ENCODE measurements around the gene SLC2A11. TPM values are rescaled to one million over a fixed set of nuclear protein-coding genes. Genes with fewer than 3 reads are reported as not detected.
A peak's percentile ranks its signal among the peaks of the same experiment; 100 is the strongest.
"Not testable (repeated sequence)": the region's sequence is repeated elsewhere in the genome, so short reads cannot be mapped to it uniquely, and the experiment has no call there.

The SLC2A11 gene
- total RNA-seq, 1 experiment from 2014 or later: 4.9 TPM

DNA sequence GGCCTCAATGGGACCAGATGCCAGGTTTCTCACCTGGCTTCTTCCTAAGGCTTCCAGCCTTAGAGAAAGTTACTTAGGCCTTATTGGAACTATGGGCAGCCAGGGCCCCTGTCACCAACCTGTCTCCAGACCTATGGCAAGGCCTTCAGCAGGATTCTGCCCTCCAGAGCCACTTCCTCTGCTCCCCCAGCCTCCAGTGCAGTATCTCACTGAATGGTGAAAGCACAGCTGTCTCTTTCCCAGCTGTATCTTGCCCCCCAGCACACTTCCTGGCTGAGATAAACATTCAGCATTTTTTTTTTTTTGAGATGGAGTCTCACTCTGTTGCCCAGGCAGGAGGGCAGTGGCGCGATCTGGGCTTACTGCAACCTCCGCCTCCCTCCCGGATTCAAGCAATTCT is 1.5 kb downstream of the SLC2A11 start:
- Histone ChIP-seq H3K27ac (ENCODE audit: low read depth, low read length, poor library complexity, severe bottlenecking) (no peak overlapping the region), H3K27me3 (replicated peaks; ENCODE audit: insufficient read depth, low read depth, low read length, poor library complexity) (no peaks in the 10 kb centered on the region), H3K4me1 (ENCODE audit: insufficient read depth, low read length, poor library complexity, severe bottlenecking) (peaks cover 7% of the 10 kb centered on the region), H3K36me3 (ENCODE audit: insufficient read depth, low read length, poor library complexity, severe bottlenecking) (no peaks in the 10 kb centered on the region), H3K9me3 (ENCODE audit: low read depth, low read length, poor library complexity, severe bottlenecking) (no peaks in the 10 kb centered on the region), H3K4me3 (ENCODE audit: low read depth, low read length, poor library complexity, severe bottlenecking) (no peak overlapping the region)
- CTCF ChIA-PET: interaction anchor here (0.9 to 2.3 kb wide), 2 partner anchors 10 to 35 kb away, joined by 3 to 14 read pairs; partner anchors contain the start of gene MIF
- BruUV-seq (replicated peaks): no TSS peak
- TF ChIP-seq CTCF (conservative IDR thresholded peaks at IDR 0.05; ENCODE audit: low read depth, low read length) (no peak), EZH2 (IDR thresholded peaks at IDR 0.05; ENCODE audit: borderline replicate concordance, low read depth, low read length, poor library complexity, severe bottlenecking) (no peak)
- POLR2A ChIA-PET (ENCODE audit: low non-redundant PET): no interaction called here
- DNase-seq (ENCODE audit: low spot score): no peak
- intact Hi-C loops (cut with micrococcal nuclease; ENCODE audit: unreplicated experiment): no loop called here

DNA sequence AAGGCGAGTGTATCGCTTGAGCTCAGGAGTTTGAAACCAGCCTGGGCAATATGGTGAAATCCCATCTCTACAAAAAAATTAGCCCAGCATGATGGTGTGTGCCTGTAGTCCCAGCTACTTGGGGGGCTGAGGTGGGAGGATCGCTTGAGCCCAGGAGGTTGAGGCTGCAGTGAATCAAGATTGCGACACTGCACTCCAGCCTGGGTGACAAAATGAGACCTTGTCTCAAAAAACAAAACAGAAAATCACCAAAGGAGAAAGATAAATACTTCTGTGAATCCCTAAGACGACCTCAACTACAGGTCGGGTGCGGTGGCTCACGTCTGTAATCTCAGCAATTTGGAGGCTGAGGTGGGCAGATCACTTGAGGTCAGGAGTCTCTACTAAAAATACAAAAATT is 2.5 kb downstream of the SLC2A11 start:
- H3K4me1 ChIP-seq (ENCODE audit: insufficient read depth, low read length, poor library complexity, severe bottlenecking); POLR2A ChIA-PET (ENCODE audit: low non-redundant PET); H3K9me3 ChIP-seq (ENCODE audit: low read depth, low read length, poor library complexity, severe bottlenecking); BruUV-seq (replicated peaks); H3K36me3 ChIP-seq (ENCODE audit: insufficient read depth, low read length, poor library complexity, severe bottlenecking); H3K27ac ChIP-seq (ENCODE audit: low read depth, low read length, poor library complexity, severe bottlenecking); H3K4me3 ChIP-seq (ENCODE audit: low read depth, low read length, poor library complexity, severe bottlenecking); DNase-seq (ENCODE audit: low spot score); intact Hi-C loops (cut with micrococcal nuclease; ENCODE audit: unreplicated experiment); H3K27me3 ChIP-seq (replicated peaks; ENCODE audit: insufficient read depth, low read depth, low read length, poor library complexity): not testable (repeated sequence)
- CTCF ChIA-PET: interaction anchor here (0.6 kb wide), 1 partner anchor 12 kb away, joined by 4 read pairs; no protein-coding TSS in a partner anchor

DNA sequence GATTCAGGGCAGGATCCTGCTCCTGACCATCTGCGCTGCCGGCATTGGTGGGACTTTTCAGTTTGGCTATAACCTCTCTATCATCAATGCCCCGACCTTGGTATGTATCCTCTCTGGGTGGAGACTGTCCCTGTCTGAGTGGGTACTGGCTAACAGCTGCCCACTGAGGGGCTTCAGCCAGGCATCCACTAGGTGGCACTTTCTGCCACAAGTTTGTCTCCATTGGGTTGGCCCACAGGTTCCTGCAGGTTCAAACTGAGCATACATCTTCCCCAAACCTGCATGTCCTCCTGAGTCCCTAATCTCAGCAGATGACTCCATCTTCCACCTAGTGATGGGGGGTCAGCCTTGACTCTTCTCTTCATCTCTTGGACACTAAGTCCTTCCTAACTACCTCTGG is 4.4 kb downstream of the SLC2A11 start:
- Histone ChIP-seq H3K27me3 (replicated peaks; ENCODE audit: insufficient read depth, low read depth, low read length, poor library complexity) (no peaks in the 10 kb centered on the region), H3K4me3 (ENCODE audit: low read depth, low read length, poor library complexity, severe bottlenecking) (no peak overlapping the region), H3K36me3 (ENCODE audit: insufficient read depth, low read length, poor library complexity, severe bottlenecking) (no peaks in the 10 kb centered on the region), H3K4me1 (ENCODE audit: insufficient read depth, low read length, poor library complexity, severe bottlenecking) (peaks cover 7% of the 10 kb centered on the region), H3K27ac (ENCODE audit: low read depth, low read length, poor library complexity, severe bottlenecking) (no peak overlapping the region), H3K9me3 (ENCODE audit: low read depth, low read length, poor library complexity, severe bottlenecking) (no peaks in the 10 kb centered on the region)
- intact Hi-C loops (cut with micrococcal nuclease; ENCODE audit: unreplicated experiment): no loop called here
- no TSS peak for BruUV-seq (replicated peaks)
- peak; percentile 69 for DNase-seq (ENCODE audit: low spot score)
- ChIA-PET CTCF (interaction anchor here (0.5 to 1.5 kb wide), 3 partner anchors 27 to 317 kb away, joined by 3 to 5 read pairs (median 3); partner anchors contain the start of gene MIF), POLR2A (ENCODE audit: low non-redundant PET) (no interaction called here)
- no peak for TF ChIP-seq EZH2 (IDR thresholded peaks at IDR 0.05; ENCODE audit: borderline replicate concordance, low read depth, low read length, poor library complexity, severe bottlenecking)
- TF ChIP-seq CTCF (conservative IDR thresholded peaks at IDR 0.05; ENCODE audit: low read depth, low read length): peak; percentile 83

GRCh38 chr22:23864499-23865154 is 7.0 kb downstream of the SLC2A11 start:
- H3K4me3 ChIP-seq (ENCODE audit: low read depth, low read length, poor library complexity, severe bottlenecking); intact Hi-C loops (cut with micrococcal nuclease; ENCODE audit: unreplicated experiment); CTCF ChIA-PET; H3K36me3 ChIP-seq (ENCODE audit: insufficient read depth, low read length, poor library complexity, severe bottlenecking); DNase-seq (ENCODE audit: low spot score); H3K9me3 ChIP-seq (ENCODE audit: low read depth, low read length, poor library complexity, severe bottlenecking); BruUV-seq (replicated peaks); H3K4me1 ChIP-seq (ENCODE audit: insufficient read depth, low read length, poor library complexity, severe bottlenecking); H3K27me3 ChIP-seq (replicated peaks; ENCODE audit: insufficient read depth, low read depth, low read length, poor library complexity); H3K27ac ChIP-seq (ENCODE audit: low read depth, low read length, poor library complexity, severe bottlenecking): not testable (repeated sequence)
- POLR2A ChIA-PET (ENCODE audit: low non-redundant PET): interaction anchor here (0.6 kb wide), 2 partner anchors 708 to 1579 kb away, joined by 4 to 5 read pairs; no protein-coding TSS in a partner anchor
